Fibroblast of lung (primary cell): Measurements from ENCODE around the gene PSMD2.

Experiments
- EZH2 ChIP-seq: IDR thresholded peaks from 2 replicates; pipeline ENCODE4 v1.5.1; 2012; ENCODE audit warnings: low read length, control low read depth, mild to moderate bottlenecking; ENCODE audit errors: missing control alignments
- TF ChIP-seq, protein P1 (sequence below), 2 donors: IDR thresholded peaks in 1 of 2; conservative IDR thresholded peaks in 1 of 2; 1 replicate in 1 of 2; 2 replicates in 1 of 2; pipeline ENCODE4 v1.5.1; 2011 to 2012; ENCODE audit warnings: low read length in 2 of 2, control low read depth in 1 of 2, inconsistent platforms in 1 of 2, low read depth in 1 of 2, mild to moderate bottlenecking in 1 of 2

DNA sequence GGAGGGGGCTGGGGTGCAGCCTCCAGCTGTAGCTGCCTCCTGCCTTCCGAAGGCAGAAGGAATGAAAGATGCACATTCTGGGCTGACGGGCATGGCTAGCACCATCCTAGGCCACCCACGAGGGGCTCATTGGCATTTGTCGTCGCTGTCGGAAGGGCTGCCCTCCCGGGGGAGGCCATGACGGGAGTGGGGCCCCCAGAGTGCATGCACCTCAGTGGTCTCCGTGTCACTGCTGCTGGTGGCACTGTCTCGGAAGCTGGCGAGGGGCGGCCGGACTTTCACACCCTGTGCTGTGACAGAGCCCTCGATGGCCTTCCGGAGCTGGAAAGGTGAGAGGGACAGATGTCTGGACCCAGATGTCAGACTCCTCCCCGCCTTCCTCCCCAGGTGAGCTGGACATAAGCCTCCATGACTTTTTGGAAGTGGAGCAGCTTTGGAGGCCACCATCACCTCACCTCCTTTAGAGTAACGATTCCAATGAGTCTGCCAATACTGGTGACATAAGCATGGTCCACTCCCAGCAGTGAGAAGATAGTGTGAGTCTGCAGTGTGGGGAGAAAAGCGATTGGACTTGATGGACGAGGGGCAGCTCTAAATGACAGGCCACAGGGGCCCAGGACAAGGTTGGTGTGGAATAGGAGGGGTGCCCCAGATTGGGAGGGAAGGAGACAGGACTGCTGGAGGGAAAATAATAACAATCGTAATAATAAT lies 47.6 kb downstream of the PSMD2 start:
- TF ChIP-seq, protein P1, sequence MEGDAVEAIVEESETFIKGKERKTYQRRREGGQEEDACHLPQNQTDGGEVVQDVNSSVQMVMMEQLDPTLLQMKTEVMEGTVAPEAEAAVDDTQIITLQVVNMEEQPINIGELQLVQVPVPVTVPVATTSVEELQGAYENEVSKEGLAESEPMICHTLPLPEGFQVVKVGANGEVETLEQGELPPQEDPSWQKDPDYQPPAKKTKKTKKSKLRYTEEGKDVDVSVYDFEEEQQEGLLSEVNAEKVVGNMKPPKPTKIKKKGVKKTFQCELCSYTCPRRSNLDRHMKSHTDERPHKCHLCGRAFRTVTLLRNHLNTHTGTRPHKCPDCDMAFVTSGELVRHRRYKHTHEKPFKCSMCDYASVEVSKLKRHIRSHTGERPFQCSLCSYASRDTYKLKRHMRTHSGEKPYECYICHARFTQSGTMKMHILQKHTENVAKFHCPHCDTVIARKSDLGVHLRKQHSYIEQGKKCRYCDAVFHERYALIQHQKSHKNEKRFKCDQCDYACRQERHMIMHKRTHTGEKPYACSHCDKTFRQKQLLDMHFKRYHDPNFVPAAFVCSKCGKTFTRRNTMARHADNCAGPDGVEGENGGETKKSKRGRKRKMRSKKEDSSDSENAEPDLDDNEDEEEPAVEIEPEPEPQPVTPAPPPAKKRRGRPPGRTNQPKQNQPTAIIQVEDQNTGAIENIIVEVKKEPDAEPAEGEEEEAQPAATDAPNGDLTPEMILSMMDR (conservative IDR thresholded peaks at IDR 0.05 in 1 of 2, IDR thresholded peaks at IDR 0.05 in 1 of 2; ENCODE audit: low read depth in 1 of 2, low read length in 2 of 2) = no peak
- TF ChIP-seq EZH2 = no peak
